Peyer's patch (tissue), 4 donors: ENCODE data around the gene TMTC2. TPM values are rescaled to one million over a fixed set of nuclear protein-coding genes. Genes with fewer than 3 reads are reported as not detected.
A peak's percentile ranks its signal among the peaks of the same experiment; 100 is the strongest.
"Not testable (repeated sequence)": the region's sequence is repeated elsewhere in the genome, so short reads cannot be mapped to it uniquely, and the experiment has no call there.

Source experiments
- DNase-seq, 3 donors: peaks; one replicate each; pipeline ENCODE4 v3.0.0-alpha.2; 2017 to 2019
- H3K27ac ChIP-seq, 4 donors: fragments of 200-600 bp; sonication (generic); one replicate each; pipeline ENCODE4 v1.5.1; 2016 to 2019
- H3K27me3 ChIP-seq, 2 donors: fragments of 200-600 bp; sonication (generic); one replicate each; pipeline ENCODE4 v1.5.1; 2019
- H3K36me3 ChIP-seq, 3 donors: fragments of 200-600 bp; sonication (generic); one replicate each; pipeline ENCODE4 v1.5.1; 2016 to 2019
- H3K4me1 ChIP-seq, 4 donors: fragments of 200-600 bp; sonication (generic); one replicate each; pipeline ENCODE4 v1.5.1; 2016 to 2019
- H3K4me3 ChIP-seq, 4 donors: fragments of 200-600 bp; sonication (generic); 1 replicate in 3 of 4; 2 replicates in 1 of 4; pipeline ENCODE4 v1.5.1; 2016 to 2019; ENCODE audit warnings: mild to moderate bottlenecking in 1 of 4
- H3K9me3 ChIP-seq, 4 donors: fragments of 200-600 bp; sonication (generic); one replicate each; pipeline ENCODE4 v1.5.1; 2016 to 2019; ENCODE audit warnings: mild to moderate bottlenecking in 1 of 4
- CTCF ChIP-seq, 6 experiments: fragments of 450-650 bp in 4 of 6; fragments of 200-600 bp in 2 of 6; sonication (generic) in 1 of 6; IDR thresholded peaks; one replicate each; pipeline ENCODE4 v1.5.1; 2017 to 2019; ENCODE audit warnings: antibody characterized with exemption in 6 of 6, mild to moderate bottlenecking in 3 of 6, moderate library complexity in 1 of 6
- POLR2A ChIP-seq, 2 donors: fragments of 450-650 bp; IDR thresholded peaks; one replicate each; pipeline ENCODE4 v1.5.1; 2017; ENCODE audit warnings: antibody characterized with exemption in 2 of 2, mild to moderate bottlenecking in 2 of 2, moderate library complexity in 2 of 2
- total RNA-seq, 4 donors: library from RNA; depleted of rRNA; stranded (reverse); fragments of >200 nt; gene quantifications; one replicate each; pipeline ENCODE4 v1.1.0, GENCODE V29; 2016

The TMTC2 gene
- total RNA-seq, 4 donors from 2014 or later: 7.0 to 19.8 (median 8.5) TPM

- Histone ChIP-seq H3K4me3 (no peak overlapping the region), H3K9me3 (no peaks in the 10 kb centered on the region), H3K27ac (no peak overlapping the region), H3K36me3 (no peaks in the 10 kb centered on the region), H3K4me1 (no peaks in the 10 kb centered on the region), H3K27me3 (no peaks in the 10 kb centered on the region)
- no peak for DNase-seq
- TF ChIP-seq POLR2A (IDR thresholded peaks at IDR 0.05): no peak
- TF ChIP-seq CTCF (IDR thresholded peaks at IDR 0.05): peak in 1 of 6 experiments; percentile 8
Measured at GRCh38 chr12:82758749-82759330, 72.1 kb downstream of the TMTC2 start.

- Histone ChIP-seq H3K27ac (no peak overlapping the region), H3K4me1 (no peaks in the 10 kb centered on the region)
Measured at GRCh38 chr12:82760423-82760822, 73.7 kb downstream of the TMTC2 start.

GRCh38 chr12:82765206-82765605 is 78.5 kb downstream of the TMTC2 start:
- not testable (repeated sequence) for H3K27ac ChIP-seq, H3K4me3 ChIP-seq, H3K27me3 ChIP-seq, H3K4me1 ChIP-seq, H3K9me3 ChIP-seq, DNase-seq, H3K36me3 ChIP-seq

More at GRCh38 chr12:82760423-82760822, 73.7 kb downstream of the TMTC2 start:
- no peak for DNase-seq
- Histone ChIP-seq H3K4me3 (no peak overlapping the region), H3K9me3 (no peaks in the 10 kb centered on the region), H3K27me3 (no peaks in the 10 kb centered on the region), H3K36me3 (no peaks in the 10 kb centered on the region)
- TF ChIP-seq POLR2A (IDR thresholded peaks at IDR 0.05): no peak
- no peak for TF ChIP-seq CTCF (IDR thresholded peaks at IDR 0.05)

GRCh38 chr12:82765971-82766705 is 79.4 kb downstream of the TMTC2 start:
- Histone ChIP-seq H3K4me3 (no peak overlapping the region), H3K36me3 (no peaks in the 10 kb centered on the region), H3K9me3 (no peaks in the 10 kb centered on the region), H3K27me3 (no peaks in the 10 kb centered on the region), H3K4me1 (no peaks in the 10 kb centered on the region), H3K27ac (no peak overlapping the region)
- TF ChIP-seq CTCF (IDR thresholded peaks at IDR 0.05): no peak
- TF ChIP-seq POLR2A (IDR thresholded peaks at IDR 0.05): no peak
- no peak for DNase-seq

GRCh38 chr12:82774666-82775065 is 88.0 kb downstream of the TMTC2 start:
- no peak for DNase-seq
- no peak overlapping the region for H3K27ac ChIP-seq

More at GRCh38 chr12:82774666-82775065, 88.0 kb downstream of the TMTC2 start:
- Histone ChIP-seq H3K9me3 (no peaks in the 10 kb centered on the region), H3K4me3 (no peak overlapping the region), H3K27me3 (no peaks in the 10 kb centered on the region), H3K4me1 (no peaks in the 10 kb centered on the region), H3K36me3 (no peaks in the 10 kb centered on the region)
- no peak for TF ChIP-seq CTCF (IDR thresholded peaks at IDR 0.05)
